ENCODE data around the gene AOPEP.

DNA sequence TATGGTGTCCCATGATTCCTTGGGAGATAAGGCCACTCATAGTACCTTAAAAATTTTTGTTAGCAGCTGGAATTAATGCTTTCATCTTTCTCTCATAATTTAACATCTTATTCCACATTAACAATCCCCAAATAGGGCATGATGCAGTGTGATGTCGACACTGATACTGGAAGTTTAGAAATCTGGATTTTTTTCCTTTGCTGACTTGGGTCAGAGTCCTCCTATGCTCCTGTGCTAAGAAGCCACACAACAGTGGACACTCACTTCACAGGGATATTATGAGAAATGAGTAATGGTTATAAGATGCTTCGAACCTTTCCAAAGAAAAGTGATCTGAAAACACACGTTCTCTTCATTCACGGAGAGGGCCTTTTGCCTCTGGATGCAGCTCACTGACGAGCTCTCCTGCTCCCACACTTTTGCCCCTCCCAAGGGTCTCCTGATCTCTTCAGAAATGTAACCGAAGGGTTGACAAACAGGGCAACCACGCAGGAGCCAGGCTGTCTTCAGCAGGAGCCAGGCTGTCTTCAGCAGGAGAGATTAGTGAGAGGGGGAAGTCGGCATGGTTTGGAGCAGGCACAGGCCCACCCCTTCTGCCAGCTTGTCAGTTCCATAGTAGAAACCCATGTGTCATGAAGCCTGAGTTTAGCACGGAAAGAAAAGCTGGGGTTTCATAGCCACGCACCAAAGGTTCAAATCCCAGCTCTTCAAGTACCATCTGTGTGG is 247.8 kb downstream of the AOPEP start:
- TF ChIP-seq, protein P1, sequence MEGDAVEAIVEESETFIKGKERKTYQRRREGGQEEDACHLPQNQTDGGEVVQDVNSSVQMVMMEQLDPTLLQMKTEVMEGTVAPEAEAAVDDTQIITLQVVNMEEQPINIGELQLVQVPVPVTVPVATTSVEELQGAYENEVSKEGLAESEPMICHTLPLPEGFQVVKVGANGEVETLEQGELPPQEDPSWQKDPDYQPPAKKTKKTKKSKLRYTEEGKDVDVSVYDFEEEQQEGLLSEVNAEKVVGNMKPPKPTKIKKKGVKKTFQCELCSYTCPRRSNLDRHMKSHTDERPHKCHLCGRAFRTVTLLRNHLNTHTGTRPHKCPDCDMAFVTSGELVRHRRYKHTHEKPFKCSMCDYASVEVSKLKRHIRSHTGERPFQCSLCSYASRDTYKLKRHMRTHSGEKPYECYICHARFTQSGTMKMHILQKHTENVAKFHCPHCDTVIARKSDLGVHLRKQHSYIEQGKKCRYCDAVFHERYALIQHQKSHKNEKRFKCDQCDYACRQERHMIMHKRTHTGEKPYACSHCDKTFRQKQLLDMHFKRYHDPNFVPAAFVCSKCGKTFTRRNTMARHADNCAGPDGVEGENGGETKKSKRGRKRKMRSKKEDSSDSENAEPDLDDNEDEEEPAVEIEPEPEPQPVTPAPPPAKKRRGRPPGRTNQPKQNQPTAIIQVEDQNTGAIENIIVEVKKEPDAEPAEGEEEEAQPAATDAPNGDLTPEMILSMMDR (IDR thresholded peaks at IDR 0.05) = no peak
- no peak for TF ChIP-seq POLR2A (IDR thresholded peaks at IDR 0.05)

Data from testis (tissue), 2 donors.